SH-SY5Y (cell line): ENCODE data around the gene TXNRD1.

Source experiments
- GATA2 ChIP-seq: IDR thresholded peaks from 2 replicates; pipeline ENCODE4 v1.6.1; 2011; ENCODE audit warnings: mild to moderate bottlenecking, low read depth, low read length
- GATA3 ChIP-seq: IDR thresholded peaks from 2 replicates; pipeline ENCODE4 v1.6.1; 2011; ENCODE audit warnings: low read depth, mild to moderate bottlenecking, low read length, moderate library complexity

DNA sequence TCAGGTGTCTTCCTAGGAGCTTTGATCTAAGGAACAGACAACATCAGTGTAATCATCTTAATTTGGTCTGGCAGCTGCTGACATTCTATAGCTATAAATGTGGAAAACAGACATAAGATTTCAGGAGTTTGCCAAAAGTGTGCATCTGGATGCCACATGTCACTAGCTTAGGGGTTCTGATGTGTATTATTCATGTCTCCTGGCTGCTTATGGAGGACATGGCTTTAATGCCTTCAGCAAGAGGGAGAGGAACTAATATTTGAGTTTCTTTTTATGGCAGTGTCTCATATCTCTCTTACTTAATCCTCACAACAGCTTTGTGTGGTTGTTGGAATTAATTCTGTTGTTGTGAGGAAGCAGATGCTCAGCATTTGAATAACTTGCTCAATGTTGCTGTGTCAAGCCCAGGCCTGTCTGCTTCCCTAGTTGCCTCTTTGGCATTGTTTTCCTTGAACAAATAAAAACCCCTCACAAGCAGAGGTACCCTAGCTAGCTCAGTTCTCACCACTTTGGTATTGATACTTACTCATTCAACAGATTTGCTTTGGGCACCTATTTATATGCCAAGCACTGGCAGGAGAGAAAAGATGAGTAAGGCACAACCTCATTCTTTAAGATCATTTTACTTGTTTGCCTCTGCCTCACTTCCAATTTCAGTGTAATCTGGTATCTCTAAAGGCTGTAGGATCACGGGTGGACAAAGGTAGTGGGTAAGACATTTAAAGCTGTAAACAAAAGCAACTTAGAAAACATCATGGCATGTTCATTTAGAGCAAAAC is 48.2 kb downstream of the TXNRD1 start:
- TF ChIP-seq GATA3, result no peak
- 0 out of 2 replicates have a peak, but pooled peaks have one; percentile 39 for TF ChIP-seq GATA2
